ENCODE measurements around the gene CSF3R.

DNA sequence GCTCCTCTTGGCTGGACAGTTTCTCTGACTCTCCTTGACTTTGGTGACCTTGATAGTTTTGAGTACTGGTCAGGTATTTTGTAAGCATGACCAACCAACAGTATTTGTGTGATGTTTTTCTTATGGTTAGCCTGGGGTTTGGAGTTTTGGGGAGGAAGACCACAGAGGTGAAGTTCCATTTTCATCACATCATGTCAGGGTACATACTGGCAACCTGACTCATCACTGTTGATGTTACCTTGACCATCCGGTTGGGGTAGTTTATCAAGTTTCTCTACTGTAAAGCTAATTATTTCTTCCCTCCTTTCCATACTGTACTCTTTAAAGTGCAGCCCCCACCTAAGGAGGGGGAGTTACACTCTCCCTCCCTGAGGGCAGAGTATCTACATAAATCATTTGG, 45.9 kb downstream of the CSF3R start:
- TF ChIP-seq POLR2A (IDR thresholded peaks at IDR 0.05): no peak
- TF ChIP-seq, protein P1, sequence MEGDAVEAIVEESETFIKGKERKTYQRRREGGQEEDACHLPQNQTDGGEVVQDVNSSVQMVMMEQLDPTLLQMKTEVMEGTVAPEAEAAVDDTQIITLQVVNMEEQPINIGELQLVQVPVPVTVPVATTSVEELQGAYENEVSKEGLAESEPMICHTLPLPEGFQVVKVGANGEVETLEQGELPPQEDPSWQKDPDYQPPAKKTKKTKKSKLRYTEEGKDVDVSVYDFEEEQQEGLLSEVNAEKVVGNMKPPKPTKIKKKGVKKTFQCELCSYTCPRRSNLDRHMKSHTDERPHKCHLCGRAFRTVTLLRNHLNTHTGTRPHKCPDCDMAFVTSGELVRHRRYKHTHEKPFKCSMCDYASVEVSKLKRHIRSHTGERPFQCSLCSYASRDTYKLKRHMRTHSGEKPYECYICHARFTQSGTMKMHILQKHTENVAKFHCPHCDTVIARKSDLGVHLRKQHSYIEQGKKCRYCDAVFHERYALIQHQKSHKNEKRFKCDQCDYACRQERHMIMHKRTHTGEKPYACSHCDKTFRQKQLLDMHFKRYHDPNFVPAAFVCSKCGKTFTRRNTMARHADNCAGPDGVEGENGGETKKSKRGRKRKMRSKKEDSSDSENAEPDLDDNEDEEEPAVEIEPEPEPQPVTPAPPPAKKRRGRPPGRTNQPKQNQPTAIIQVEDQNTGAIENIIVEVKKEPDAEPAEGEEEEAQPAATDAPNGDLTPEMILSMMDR (IDR thresholded peaks at IDR 0.05): no peak

Measured in prostate gland (tissue), 2 donors.